H1 (cell line): ENCODE measurements around the gene TECR. TPM values are rescaled to one million over a fixed set of nuclear protein-coding genes. Genes with fewer than 3 reads are reported as not detected.

ENCODE experiments used
- CHD7 ChIP-seq: fragments of 300-600 bp; sonication (generic); IDR thresholded peaks from 2 replicates; pipeline ENCODE4 v1.7.1; 2012; ENCODE audit warnings: low read length, moderate library complexity, mild to moderate bottlenecking, inconsistent platforms; ENCODE audit not compliant: insufficient replicate concordance
- KDM1A ChIP-seq: fragments of 200-600, 300-600 bp; sonication (generic); IDR thresholded peaks from 2 replicates; pipeline ENCODE4 v1.7.1; 2016; ENCODE audit warnings: mild to moderate bottlenecking, low read length, borderline replicate concordance
- polyA plus RNA-seq, 7 experiments: library from polyadenylated mRNA; depleted of rRNA in 3 of 7; stranded (reverse) in 5 of 7; unstranded in 2 of 7; fragments of >200 nt in 5 of 7; fragments of 200-250 nt in 2 of 7; gene quantifications; 1 replicate in 5 of 7; 2 replicates in 1 of 7; 4 replicates in 1 of 7; pipeline versions ENCODE4 v1.2.1 to v1.2.3, GENCODE V29; 2011 to 2013; ENCODE audit warnings: missing spikeins in 2 of 7, mixed read lengths in 2 of 7
- total RNA-seq: library from RNA; stranded (reverse); fragmentation: NEBNext Ultra II Directional; extraction: Animal tissue kit (Norgen Biotek cat#: 25700); gene quantifications from 2 replicates; pipeline ENCODE4 v1.2.1, GENCODE V29; 2021

The TECR gene
- total and polyA plus RNA-seq, 2 of the 8 experiments (the other 6 are each of a cell fraction or from before 2014, with no cell fraction given) = 172 to 405 TPM

- no peak for TF ChIP-seq CHD7
- TF ChIP-seq KDM1A = 0 out of 2 replicates have a peak, but pooled peaks have one; percentile 24
These were observed 26.7 kb downstream of the TECR start (continued) for GRCh38 chr19:14555918-14556661.
